Stimulated activated CD8-positive, alpha-beta memory T cell treated with anti-CD3 and anti-CD28 coated beads, Interleukin-4, amount 100 ng/mL, for 48 hours (primary cell): ENCODE data around the gene STK32B.
"Not testable (repeated sequence)": the region's sequence is repeated elsewhere in the genome, so short reads cannot be mapped to it uniquely, and the experiment has no call there.

Experiments
- DNase-seq: peaks from one replicate; pipeline ENCODE4 v3.0.0-alpha.2; 2020

Gene STK32B

GRCh38 chr4:5409972-5410618, 358.8 kb downstream of the STK32B start:
- no peak for DNase-seq

- DNase-seq: no peak
These were observed 361.0 kb downstream of the STK32B start for GRCh38 chr4:5412296-5412695.

DNA sequence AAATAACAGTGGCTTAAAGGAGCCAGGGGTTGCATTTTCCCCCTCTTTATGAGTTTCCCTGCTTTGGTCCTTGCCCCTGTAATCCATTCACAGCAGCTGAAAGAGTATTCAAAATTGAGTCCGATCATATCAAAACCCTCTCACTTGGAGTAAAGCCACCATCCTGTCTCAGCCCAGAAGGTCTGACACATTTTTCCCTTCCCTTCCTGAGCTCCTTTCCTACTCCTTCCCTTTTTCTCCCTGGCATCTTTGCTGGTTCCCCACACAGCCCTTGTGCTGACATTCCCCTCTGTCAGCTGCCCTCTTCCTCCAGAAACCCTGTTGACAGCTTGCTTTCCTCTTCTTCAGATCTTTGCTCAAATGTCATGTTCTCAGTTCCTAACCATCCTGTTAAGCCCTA, 361.5 kb downstream of the STK32B start:
- no peak for DNase-seq

DNA sequence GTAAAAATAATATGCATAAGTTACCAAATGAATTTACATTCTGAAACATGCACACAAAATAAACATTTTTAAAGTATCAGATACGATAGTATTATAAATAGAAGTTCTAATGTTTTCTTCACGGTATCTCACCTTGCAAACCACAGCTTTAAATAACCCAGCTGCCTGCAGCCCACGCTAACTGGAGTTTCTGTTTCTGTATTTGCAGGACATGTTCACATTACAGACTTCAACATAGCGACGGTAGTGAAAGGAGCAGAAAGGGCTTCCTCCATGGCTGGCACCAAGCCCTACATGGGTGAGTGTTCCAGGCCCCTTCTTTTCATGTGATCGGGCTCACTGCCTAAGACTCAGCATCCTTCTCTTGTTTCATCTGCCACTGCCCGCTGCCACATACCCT, 365.4 kb downstream of the STK32B start:
- DNase-seq: no peak

DNA sequence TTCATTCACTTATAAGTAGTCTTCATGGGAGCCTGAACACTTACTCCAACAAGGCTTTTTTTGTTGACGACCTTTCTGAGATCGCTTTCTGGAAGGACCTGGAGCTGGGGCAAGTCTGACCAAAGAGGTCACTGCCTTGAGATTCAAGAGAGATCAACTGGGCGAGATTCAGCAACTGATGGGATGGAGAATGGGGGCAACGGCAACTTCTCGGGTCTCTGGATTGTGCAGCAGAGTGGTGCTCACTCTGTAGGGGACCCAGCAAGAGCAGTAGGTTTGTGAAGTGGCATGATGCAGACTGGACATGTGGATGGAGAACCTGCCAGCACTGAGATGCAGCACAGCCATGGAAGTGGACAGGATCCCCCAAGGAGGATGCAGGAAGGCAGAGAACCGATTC, 369.0 kb downstream of the STK32B start:
- no peak for DNase-seq

- DNase-seq: no peak
These were observed 370.1 kb downstream of the STK32B start for GRCh38 chr4:5421416-5421815.

DNA sequence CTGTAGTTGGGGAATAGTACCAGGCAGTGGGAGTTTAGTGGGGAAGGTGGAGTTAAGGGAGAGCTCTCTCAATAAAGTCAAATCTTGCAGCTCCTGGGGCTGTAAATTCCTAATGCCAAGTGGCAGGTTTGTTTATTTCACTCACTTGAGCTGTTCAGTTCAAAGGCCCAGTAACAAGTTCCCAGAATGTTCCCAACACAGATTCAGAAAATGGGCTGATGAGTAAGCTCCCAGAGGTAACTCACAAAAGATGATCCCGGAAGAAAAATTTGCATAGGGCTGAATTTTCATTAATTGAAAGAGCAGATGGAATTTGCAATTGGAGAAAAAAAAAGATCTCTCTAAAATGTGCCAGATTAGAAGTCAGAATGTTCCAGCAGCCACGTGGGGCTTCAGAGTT, 370.9 kb downstream of the STK32B start:
- no peak for DNase-seq

- no peak for DNase-seq
These were observed 372.4 kb downstream of the STK32B start for GRCh38 chr4:5423670-5424069.

DNA sequence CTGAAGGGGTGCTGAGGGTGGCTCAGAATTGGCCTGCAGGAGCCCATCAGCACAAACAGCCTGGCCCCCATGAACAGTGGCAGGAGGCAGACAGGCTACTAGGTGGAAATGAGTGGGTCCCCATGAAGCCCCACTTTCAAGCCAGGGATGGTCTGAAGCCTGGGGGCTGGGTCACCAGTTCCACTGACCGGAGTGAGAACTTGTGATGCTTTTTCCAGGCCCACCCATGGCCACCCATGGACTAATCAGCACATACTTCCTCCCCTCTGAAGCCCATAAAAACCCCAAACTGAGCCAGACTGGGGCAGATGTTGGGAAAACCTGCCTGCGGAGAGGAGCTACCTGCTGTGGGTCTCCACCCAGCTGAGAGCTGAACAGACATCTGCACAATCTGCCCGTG, 372.9 kb downstream of the STK32B start:
- no peak for DNase-seq

- no peak for DNase-seq
These were observed 373.6 kb downstream of the STK32B start for GRCh38 chr4:5424901-5425300.

DNA sequence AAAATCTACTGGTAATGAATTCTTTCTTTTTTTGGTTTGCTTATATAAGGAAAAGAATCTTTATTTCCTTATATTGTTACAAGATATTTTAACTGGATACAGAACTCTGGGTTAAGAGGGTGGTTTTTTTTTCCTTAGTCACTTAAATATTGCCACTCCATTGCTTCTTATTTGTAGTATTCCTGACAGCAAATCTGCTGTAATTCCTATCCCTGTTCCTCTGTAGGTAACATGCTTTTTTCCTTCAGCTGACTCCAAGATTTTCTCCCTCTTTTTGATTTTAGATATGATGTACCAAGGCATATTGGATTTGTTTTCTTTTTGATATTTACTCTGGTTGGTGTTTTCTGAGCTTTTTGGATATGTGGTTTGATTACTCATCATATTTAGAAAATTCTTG, 378.5 kb downstream of the STK32B start:
- no peak for DNase-seq

- no peak for DNase-seq
These were observed 381.9 kb downstream of the STK32B start for GRCh38 chr4:5433196-5433595.

- DNase-seq: no peak
These were observed 383.9 kb downstream of the STK32B start for GRCh38 chr4:5435201-5435600.

GRCh38 chr4:5435823-5436222, 384.5 kb downstream of the STK32B start:
- DNase-seq: no peak

DNA sequence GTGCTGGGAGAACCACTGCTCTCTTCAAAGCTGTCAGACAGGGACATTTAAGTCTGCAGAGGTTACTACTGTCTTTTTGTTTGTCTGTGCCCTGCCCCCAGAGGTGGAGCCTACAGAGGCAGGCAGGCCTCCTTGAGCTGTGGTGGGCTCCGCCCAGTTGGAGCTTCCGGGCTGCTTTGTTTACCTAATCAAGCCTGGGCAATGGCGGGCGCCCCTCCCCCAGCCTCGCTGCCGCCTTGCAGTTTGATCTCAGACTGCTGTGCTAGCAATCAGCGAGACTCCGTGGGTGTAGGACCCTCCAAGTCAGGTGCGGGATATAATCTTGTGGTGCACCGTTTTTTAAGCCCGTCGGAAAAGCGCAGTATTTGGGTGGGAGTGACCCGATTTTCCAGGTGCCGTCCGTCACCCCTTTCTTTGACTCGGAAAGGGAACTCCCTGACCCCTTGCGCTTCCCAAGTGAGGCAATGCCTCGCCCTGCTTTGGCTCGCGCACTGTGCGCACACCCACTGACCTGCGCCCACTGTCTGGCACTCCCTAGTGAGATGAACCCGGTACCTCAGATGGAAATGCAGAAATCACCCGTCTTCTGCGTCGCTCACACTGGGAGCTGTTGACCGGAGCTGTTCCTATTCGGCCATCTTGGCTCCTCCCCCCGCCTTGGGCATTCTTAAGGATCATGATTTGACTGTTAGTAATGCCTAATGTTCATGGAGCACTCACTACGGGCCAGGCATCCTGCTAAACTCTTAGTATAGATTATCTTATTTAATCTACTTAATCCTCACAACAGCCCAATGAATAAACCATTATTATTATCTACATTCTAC, 392.9 kb downstream of the STK32B start:
- DNase-seq: not testable (repeated sequence)

- DNase-seq: no peak
These were observed 393.7 kb downstream of the STK32B start for GRCh38 chr4:5444918-5445517.

DNA sequence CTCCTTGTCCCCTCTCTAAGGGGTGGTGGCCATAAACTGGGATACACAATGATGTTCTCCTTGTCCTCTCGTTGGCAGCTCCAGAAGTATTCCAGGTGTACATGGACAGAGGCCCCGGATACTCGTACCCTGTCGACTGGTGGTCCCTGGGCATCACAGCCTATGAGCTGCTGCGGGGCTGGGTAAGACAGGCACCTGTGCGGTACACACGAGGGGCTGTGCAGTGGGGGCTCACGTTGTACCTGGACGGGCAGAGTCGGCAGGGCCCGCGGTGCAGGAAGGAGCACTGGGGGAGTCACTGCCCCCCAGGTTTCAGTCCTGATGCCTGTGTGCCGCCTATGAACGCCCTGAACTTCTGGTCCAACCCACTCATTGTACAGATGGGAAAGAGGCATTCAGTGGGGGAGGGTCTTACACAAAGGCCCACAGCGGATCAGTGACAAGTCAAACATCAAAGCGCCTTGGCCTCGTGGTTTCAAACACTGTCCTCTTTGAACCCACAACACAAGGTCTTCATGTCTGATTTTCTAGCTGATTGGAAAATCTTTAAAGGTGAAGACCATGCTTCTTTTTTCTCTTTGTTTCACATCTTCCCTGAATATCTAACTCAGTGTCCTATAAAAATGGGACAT, 395.4 kb downstream of the STK32B start:
- DNase-seq: no peak

DNA sequence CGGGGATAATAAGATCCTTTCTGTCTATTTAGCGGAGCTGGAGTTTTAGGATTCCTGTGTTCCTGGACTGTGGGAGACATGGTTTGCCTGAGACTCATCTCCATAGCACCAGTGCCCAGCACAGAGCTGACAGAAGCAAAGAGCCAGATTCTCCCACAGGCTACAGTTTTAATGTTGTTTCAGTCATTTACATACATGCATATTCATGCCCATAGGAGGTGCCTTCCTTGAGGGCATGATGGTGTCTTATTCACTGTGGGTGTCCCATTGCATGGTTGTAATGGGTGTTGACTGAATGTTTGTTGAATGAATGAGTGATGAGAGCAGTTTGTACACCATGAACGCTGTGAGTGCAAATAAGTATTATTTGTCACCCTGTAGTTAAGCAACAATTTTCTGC, 396.5 kb downstream of the STK32B start:
- no peak for DNase-seq

- no peak for DNase-seq
These were observed 396.9 kb downstream of the STK32B start for GRCh38 chr4:5448221-5448620.

DNA sequence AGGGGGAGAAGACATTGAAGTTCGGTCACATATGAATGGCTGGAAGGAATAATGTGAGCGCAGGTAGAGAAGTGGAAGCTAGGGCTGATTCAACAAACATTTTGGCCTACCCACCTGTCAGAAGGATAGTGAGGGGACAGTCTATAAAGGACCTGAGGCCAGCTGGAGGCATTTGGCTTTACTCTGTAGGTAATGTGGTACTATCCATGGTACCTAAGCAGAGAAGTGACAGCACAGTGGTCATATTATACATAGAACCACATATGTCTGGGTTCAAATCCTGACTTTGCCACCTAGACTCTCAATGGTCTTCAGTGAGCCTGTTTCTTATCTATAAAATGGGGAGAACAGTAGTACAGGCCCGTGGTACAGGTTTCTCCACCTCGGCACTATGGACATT, 400.0 kb downstream of the STK32B start:
- DNase-seq: no peak

GRCh38 chr4:5452156-5452555, 400.9 kb downstream of the STK32B start:
- DNase-seq: no peak

DNA sequence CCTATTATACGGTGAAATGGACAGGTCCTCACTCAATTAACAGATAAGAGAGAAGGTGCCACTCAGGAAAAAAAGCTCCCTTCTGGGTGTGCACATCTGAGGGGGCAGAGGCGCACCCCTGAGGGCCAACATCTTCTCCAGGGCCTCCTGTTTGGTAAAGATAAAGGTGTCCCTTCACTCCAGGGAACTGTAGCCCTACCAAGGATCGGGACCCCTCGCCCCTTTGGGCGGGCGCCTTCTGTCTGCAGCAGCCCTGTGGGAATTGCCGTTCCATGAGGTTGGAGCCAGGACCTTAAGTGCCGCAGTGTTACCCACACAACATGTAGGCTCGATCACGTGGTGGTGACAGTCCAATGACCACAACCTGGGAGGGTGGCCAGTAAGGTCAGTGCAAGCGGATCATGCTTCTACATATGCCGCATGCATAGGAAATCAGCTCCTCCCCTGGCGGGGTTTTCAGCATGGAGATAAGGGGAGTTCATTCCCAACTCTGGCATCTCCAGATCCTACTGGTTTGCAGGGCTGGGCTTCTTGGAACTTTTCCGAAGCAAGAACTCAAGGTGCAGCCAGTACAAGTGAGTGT, 403.8 kb downstream of the STK32B start:
- no peak for DNase-seq

GRCh38 chr4:5456296-5456845, 405.1 kb downstream of the STK32B start:
- no peak for DNase-seq
